ENCODE data around the gene ASAP3.

ASAP3 gene

DNA sequence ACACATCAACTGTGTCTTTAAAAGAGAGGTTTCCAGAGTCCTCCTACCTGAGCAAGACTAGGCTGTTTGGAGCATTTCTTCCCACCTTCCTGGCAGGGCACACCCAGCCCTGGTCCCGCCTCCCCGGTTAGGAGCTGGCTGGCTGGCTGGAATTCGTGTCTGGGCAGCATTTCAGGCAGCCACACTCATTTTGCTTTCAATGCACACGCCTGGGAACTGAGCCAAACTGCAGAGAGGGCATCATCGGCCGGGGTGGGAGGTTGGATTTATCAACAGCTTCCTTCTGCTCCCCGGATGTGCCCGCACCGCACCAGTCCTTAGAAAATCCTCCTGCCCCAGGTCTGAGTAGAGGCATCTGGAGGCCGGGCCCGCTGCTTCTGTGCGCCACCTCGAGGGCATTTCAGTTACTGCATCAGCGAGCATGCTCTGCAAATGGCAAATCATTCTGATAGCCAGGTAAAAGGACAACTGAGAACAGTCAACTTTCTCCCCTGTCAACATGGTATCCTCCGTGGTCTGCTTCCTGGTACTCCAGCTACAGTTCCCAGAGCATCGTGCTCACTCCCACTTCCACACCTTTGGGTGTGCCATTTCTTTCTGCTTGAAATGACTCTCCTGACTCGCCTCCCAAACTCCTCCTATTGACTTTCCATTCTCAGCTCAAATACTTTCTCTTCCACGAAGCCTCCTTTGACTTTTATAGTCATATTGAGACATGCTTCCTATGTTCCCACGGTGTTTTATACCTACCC is 80.1 kb downstream of the ASAP3 start:
- TF ChIP-seq, protein P1, sequence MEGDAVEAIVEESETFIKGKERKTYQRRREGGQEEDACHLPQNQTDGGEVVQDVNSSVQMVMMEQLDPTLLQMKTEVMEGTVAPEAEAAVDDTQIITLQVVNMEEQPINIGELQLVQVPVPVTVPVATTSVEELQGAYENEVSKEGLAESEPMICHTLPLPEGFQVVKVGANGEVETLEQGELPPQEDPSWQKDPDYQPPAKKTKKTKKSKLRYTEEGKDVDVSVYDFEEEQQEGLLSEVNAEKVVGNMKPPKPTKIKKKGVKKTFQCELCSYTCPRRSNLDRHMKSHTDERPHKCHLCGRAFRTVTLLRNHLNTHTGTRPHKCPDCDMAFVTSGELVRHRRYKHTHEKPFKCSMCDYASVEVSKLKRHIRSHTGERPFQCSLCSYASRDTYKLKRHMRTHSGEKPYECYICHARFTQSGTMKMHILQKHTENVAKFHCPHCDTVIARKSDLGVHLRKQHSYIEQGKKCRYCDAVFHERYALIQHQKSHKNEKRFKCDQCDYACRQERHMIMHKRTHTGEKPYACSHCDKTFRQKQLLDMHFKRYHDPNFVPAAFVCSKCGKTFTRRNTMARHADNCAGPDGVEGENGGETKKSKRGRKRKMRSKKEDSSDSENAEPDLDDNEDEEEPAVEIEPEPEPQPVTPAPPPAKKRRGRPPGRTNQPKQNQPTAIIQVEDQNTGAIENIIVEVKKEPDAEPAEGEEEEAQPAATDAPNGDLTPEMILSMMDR (IDR thresholded peaks at IDR 0.05; ENCODE audit: insufficient read depth, low read depth, low read length, missing control alignments): peak; percentile 95
- peak; percentile 100 for DNase-seq (ENCODE audit: low read depth)
- H3K4me3 ChIP-seq (ENCODE audit: low read length): peak overlapping the region; percentile 24

DNA sequence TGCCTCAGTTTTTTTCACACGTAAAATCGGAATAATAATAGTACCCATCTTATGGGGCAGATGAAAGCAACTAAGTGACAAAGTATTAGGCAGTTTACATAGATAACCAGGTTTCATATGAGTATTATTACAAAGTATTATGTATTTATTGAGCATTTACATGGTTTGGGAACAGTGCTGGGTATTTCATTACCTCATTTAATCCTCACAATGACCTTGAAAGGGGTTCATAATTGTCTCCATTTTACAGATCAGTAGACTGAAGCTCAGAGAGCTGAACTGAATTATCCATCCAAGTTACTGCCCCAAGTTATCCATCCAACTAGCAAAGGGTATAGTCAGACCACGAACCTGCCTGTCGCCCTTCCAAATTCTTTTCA is 80.6 kb downstream of the ASAP3 start:
- TF ChIP-seq, protein P1 (IDR thresholded peaks at IDR 0.05; ENCODE audit: insufficient read depth, low read depth, low read length, missing control alignments): no peak
- no peak for DNase-seq (ENCODE audit: low read depth)
- no peak overlapping the region for H3K4me3 ChIP-seq (ENCODE audit: low read length)

DNA sequence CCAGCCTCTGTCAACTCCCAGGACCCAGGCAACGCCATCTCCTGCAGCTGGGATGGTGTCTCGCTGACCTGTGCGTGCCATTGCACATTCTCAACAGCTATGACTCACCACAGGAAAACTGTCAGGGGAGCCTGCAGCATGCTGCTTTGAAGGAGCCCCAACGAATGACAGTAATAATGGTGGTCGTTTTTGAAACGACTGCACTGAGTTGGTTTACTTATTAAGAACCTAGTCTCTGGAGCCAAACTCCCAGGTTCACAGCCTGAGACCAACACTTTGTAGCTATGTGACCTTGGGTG is 81.0 kb downstream of the ASAP3 start:
- peak; percentile 84 for DNase-seq (ENCODE audit: low read depth)
- TF ChIP-seq, protein P1 (IDR thresholded peaks at IDR 0.05; ENCODE audit: insufficient read depth, low read depth, low read length, missing control alignments): no peak
- H3K4me3 ChIP-seq (ENCODE audit: low read length): no peak overlapping the region

DNA sequence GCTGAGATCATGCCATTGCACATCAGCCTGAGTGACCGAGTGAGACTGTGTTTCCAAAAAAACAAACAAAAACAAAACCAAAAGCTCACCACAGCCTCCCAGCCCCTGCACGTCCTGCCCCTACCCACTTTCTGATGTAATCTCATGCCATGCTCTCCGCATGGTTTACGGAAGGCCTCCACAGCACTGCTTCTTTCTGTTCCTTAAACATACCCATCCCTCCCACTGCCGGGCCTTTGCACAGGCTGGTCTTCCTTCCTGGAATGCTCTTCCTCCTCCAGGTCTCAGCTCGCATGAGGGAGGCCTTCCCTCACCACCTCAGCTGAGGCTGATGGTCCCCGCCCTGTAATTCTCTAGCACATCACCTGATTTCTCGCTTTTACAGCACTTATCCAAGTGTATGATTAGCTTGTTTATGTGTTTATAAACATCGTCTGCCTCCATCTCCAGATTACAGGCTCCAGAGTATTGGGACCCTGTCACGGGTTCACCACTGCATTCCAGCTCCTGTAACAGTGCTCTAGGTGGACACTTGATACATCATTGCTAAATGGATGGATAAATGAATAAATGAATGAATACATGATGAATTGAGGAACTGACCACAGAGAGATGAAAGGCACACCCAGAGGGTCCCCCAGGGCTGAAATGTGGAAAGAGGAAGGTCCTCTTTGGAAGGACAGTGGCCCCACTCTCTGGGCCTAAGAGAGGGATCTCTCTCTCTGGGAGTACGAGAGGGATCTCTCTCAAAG is 81.5 kb downstream of the ASAP3 start:
- no peak overlapping the region for H3K4me3 ChIP-seq (ENCODE audit: low read length)
- peak; percentile 62 for DNase-seq (ENCODE audit: low read depth)
- TF ChIP-seq, protein P1 (IDR thresholded peaks at IDR 0.05; ENCODE audit: insufficient read depth, low read depth, low read length, missing control alignments): no peak

DNA sequence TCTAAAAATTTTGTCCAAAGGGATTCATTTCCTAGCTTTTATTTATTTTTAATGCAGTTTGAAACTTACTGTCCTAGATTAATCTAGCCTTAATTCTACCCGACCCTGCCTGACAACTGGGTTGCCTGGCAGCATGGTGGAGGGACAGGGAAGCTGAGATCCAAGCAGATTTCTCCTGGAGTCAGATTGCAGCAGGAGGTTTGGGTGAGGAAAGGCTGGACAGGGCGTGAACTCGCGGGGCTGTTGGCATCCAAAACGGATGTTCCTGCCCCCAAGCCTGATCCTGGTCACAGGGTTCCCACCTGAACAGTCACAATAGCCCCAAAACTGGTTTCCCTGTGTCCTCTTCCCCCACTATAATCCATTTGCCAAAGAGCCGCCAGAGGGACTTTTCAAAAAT is 82.7 kb downstream of the ASAP3 start:
- no peak for DNase-seq (ENCODE audit: low read depth)
- TF ChIP-seq, protein P1 (IDR thresholded peaks at IDR 0.05; ENCODE audit: insufficient read depth, low read depth, low read length, missing control alignments): no peak

DNA sequence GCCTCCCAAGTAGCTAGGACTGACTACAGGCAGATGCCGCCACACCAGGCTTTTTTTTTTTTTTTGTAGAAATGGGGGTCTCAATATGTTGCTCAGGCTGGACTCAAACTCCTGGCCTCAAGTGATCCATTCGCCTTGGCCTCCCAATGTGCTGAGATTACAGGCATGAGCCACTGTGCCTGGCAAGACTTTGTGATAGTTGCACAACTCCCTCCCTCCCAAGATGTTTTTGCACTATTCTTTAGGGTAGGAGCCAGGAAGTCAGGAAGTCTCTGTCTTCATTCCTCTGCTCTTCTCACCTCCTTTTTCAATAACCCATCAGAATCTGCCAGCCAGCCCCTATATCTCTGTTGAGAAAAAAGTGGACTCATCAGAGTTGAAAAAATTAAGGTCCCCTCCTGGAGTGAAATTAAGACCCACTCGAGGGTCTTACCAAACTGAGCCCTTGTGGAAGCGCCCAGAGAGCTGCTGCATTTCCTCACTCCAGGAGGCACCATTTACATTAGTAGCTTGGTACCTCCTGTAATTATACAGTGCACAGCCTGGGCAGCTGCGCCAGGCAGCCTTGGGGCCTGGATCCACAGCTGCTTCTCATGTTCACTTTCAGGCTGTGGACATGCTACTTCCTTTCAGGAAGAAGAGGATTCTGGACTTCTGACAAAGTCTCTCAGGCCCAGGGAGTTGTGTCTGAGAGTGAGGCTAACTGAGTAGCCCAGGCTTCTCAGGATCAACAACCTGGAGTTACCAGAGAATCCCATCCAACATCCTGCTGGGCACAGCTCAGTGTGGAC is 83.5 kb downstream of the ASAP3 start:
- DNase-seq (ENCODE audit: low read depth): peak; percentile 43
- TF ChIP-seq, protein P1 (IDR thresholded peaks at IDR 0.05; ENCODE audit: insufficient read depth, low read depth, low read length, missing control alignments): no peak
- H3K4me3 ChIP-seq (ENCODE audit: low read length): no peak overlapping the region

More for the DNA sequence above, 82.7 kb downstream of the ASAP3 start:
- H3K4me3 ChIP-seq (ENCODE audit: low read length): no peak overlapping the region
